Activated naive CD8-positive, alpha-beta T cell treated with anti-CD3 and anti-CD28 coated beads, Interleukin-2, amount 10 ng/mL, durations not matched to agents 7 days and 5 days (primary cell): ENCODE data around the gene TM9SF4. TPM values are rescaled to one million over a fixed set of nuclear protein-coding genes. Genes with fewer than 3 reads are reported as not detected.
"Not testable (repeated sequence)": the region's sequence is repeated elsewhere in the genome, so short reads cannot be mapped to it uniquely, and the experiment has no call there.

Experiments
- ATAC-seq: fragments of 150-1000 bp; cut with Tn5 transposase; one replicate; pipeline ENCODE4 v1.10.0; 2021; ENCODE audit warnings: low read depth, moderate library complexity
- POLR2A ChIA-PET: fragments of 350-600 bp; sonication (Branson Sonifier 250); formaldehyde crosslinking; loops from one replicate; lab custom pipeline; 2021; ENCODE audit warnings: antibody characterized with exemption; lab: Charles Lee
- DNase-seq: peaks from one replicate; pipeline ENCODE4 v3.0.0; 2021
- H3K27ac Mint-ChIP-seq: one replicate; pipeline ENCODE4 v1.8.0; 2022; ENCODE audit warnings: mild to moderate bottlenecking, mixed read lengths
- H3K27me3 Mint-ChIP-seq: one replicate; pipeline ENCODE4 v1.8.0; 2022; ENCODE audit warnings: mild to moderate bottlenecking, moderate library complexity, mixed read lengths
- H3K36me3 Mint-ChIP-seq: one replicate; pipeline ENCODE4 v1.8.0; 2021; ENCODE audit warnings: mild to moderate bottlenecking, mixed read lengths
- H3K4me1 Mint-ChIP-seq: one replicate; pipeline ENCODE4 v1.8.0; 2021; ENCODE audit warnings: mixed read lengths
- H3K4me3 Mint-ChIP-seq: one replicate; pipeline ENCODE4 v1.8.0; 2022; ENCODE audit warnings: mild to moderate bottlenecking, moderate library complexity, mixed read lengths
- H3K9me3 Mint-ChIP-seq: one replicate; pipeline ENCODE4 v1.8.0; 2021; ENCODE audit warnings: mixed read lengths
- total RNA-seq, 2 experiments: library from RNA; stranded (reverse); gene quantifications; one replicate each; pipeline ENCODE4 v1.2.3, GENCODE V29; 2021

TM9SF4 gene
- total RNA-seq, 2 experiments from 2014 or later, result 36.9 to 39.7 TPM

DNA sequence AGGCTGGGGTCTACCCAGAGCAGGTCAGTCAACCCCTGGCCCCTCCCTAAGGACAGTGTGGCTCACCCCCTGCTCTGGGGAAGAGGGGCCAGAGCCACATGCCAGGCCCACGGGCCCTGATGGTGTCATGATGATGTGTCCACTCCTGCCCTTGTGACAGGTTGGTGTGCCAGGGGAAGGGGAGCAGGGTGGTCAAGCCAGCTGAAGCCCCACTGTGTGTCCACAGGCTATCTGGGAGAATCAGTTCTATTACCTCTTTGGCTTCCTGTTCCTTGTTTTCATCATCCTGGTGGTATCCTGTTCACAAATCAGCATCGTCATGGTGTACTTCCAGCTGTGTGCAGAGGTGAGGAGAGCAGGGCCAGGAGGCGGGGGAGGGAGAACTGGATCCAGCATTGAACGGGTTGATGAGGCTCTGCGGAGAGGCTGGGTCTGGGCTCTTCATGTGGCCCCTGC lies 50.3 kb downstream of the TM9SF4 start:
- ATAC-seq, result no peak
- Mint-ChIP-seq H3K9me3 (no peaks in the 10 kb centered on the region), H3K36me3 (peaks cover 26% of the 10 kb centered on the region), H3K4me3 (no peak overlapping the region), H3K4me1 (peaks cover 2% of the 10 kb centered on the region), H3K27ac (no peak overlapping the region), H3K27me3 (no peaks in the 10 kb centered on the region)
- DNase-seq, result no peak
- POLR2A ChIA-PET, result no interaction called here

DNA sequence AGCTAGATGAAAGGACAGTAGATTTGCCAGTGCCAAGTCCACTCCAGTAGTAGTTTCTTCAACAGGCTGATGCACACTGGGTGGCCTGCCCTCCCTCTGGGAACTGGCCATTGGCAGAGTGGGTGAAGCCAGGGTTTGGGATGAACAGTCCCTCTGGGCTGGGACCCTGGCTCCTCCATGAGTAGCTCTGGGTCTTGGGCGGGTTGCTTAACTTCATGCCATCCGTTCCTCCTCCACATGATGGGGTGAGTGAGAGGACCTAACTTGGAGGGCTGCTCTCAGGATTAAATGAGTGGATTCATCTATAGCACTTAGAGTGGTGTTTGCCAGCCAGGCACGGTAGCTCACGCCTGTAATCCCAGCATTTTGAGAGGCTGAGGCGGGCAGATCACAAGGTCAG lies 50.8 kb downstream of the TM9SF4 start:
- H3K9me3 Mint-ChIP-seq, result no peaks in the 10 kb centered on the region
- no peaks in the 10 kb centered on the region for H3K4me1 Mint-ChIP-seq
- no peak overlapping the region for H3K4me3 Mint-ChIP-seq
- no peaks in the 10 kb centered on the region for H3K27me3 Mint-ChIP-seq
- POLR2A ChIA-PET, result no interaction called here
- no peak for DNase-seq
- peaks cover 30% of the 10 kb centered on the region for H3K36me3 Mint-ChIP-seq
- ATAC-seq, result no peak
- H3K27ac Mint-ChIP-seq, result no peak overlapping the region

DNA sequence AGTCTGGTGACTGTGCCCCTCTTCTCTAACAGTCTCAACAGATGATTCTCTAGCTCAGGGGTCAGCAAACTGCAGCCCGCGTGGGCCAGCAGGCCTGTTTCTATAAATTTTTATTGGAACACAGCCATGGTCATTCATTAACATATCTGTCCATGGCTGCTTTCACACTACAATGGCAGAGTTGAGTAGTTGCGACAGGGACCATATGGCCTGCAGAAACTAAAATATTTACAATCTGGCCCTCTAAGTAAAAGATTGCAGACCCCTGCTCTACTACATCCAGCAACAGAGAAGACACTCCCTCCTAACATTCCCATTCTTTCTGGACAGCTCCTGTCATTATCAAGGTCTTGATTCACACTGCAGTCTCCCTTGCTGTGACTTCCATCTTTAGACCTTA lies 52.8 kb downstream of the TM9SF4 start:
- Mint-ChIP-seq H3K27me3 (no peaks in the 10 kb centered on the region), H3K4me1 (no peaks in the 10 kb centered on the region), H3K4me3 (no peak overlapping the region), H3K36me3 (peaks cover 36% of the 10 kb centered on the region), H3K27ac (no peak overlapping the region), H3K9me3 (no peaks in the 10 kb centered on the region)
- ATAC-seq (no peak), DNase-seq (no peak)
- POLR2A ChIA-PET, result no interaction called here

DNA sequence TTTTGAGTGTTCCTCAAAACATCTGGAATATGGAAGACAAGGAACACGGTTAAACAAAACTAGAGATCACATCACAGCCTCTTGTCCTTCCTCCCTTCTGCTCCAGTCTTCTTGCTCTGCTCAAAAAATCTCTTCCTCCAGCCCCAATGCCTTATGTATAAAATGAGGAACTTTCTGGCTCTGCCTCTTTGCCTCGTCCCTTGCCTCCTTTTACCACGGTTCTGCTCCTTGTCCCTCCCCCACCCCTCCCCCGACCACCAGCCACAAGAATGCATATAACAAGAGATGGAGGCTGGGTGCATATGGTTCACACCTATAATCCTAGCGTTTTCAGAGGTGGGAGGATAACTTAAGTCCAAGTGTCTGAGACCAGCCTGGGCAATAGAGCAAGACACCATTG lies 54.4 kb downstream of the TM9SF4 start:
- no peaks in the 10 kb centered on the region for H3K9me3 Mint-ChIP-seq
- POLR2A ChIA-PET, result no interaction called here
- H3K27me3 Mint-ChIP-seq, result no peaks in the 10 kb centered on the region
- H3K4me3 Mint-ChIP-seq, result no peak overlapping the region
- no peaks in the 10 kb centered on the region for H3K4me1 Mint-ChIP-seq
- no peak overlapping the region for H3K27ac Mint-ChIP-seq
- DNase-seq, result no peak
- peaks cover 33% of the 10 kb centered on the region for H3K36me3 Mint-ChIP-seq
- no peak for ATAC-seq

- Mint-ChIP-seq H3K36me3 (peaks cover 30% of the 10 kb centered on the region), H3K9me3 (no peaks in the 10 kb centered on the region), H3K4me1 (no peaks in the 10 kb centered on the region), H3K27me3 (no peaks in the 10 kb centered on the region), H3K27ac (no peak overlapping the region), H3K4me3 (no peak overlapping the region)
- no peak for ATAC-seq
- POLR2A ChIA-PET, result no interaction called here
- no peak for DNase-seq
These were observed 55.6 kb downstream of the TM9SF4 start for GRCh38 chr20:32164984-32165735.

DNA sequence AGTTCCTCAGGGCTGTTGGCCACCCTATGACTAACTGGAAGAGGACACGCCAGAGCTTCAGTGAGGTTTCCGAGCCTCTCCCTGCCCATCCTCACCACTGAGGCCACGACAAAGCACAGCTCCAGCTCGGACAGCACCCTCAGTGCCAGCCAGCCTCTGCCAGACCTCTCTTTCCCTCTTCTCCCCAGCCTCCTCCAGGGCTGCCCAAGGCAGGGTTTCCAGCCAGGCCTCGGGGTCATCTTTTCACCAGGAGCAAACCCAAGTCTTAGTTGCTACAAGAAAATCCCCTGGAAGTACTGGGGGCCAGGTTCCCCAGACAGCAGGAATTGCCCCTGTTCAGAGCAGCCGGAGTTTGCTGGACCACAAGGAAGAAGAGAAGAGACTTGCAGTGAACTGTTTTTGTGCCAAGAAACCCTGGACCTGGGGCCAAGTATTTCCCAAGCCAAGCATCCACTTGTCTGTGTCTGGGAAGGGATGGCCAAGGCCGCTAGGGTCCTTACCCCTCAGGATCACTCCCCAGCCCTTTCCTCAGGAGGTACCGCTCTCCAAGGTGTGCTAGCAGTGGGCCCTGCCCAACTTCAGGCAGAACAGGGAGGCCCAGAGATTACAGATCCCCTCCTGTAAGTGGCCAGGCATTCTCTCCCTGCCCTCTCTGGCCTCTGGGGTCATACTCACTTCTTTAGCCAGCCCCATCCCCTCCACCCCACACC lies 56.5 kb downstream of the TM9SF4 start:
- no peaks in the 10 kb centered on the region for H3K4me1 Mint-ChIP-seq
- H3K27ac Mint-ChIP-seq, result no peak overlapping the region
- POLR2A ChIA-PET, result no interaction called here
- H3K36me3 Mint-ChIP-seq, result peaks cover 27% of the 10 kb centered on the region
- no peaks in the 10 kb centered on the region for H3K9me3 Mint-ChIP-seq
- H3K27me3 Mint-ChIP-seq, result no peaks in the 10 kb centered on the region
- DNase-seq, result no peak
- no peak overlapping the region for H3K4me3 Mint-ChIP-seq
- no peak for ATAC-seq

- POLR2A ChIA-PET, result no interaction called here
- Mint-ChIP-seq H3K27me3 (no peaks in the 10 kb centered on the region), H3K4me1 (no peaks in the 10 kb centered on the region), H3K4me3 (no peak overlapping the region), H3K27ac (no peak overlapping the region), H3K9me3 (no peaks in the 10 kb centered on the region), H3K36me3 (peaks cover 13% of the 10 kb centered on the region)
- DNase-seq, result no peak
- ATAC-seq, result no peak
These were observed 58.0 kb downstream of the TM9SF4 start for GRCh38 chr20:32167552-32167951.

- no peaks in the 10 kb centered on the region for H3K9me3 Mint-ChIP-seq
- H3K27me3 Mint-ChIP-seq, result no peaks in the 10 kb centered on the region
- no peak overlapping the region for H3K4me3 Mint-ChIP-seq
- ATAC-seq (no peak), DNase-seq (no peak)
- H3K36me3 Mint-ChIP-seq, result peaks cover 9% of the 10 kb centered on the region
- no peak overlapping the region for H3K27ac Mint-ChIP-seq
- H3K4me1 Mint-ChIP-seq, result no peaks in the 10 kb centered on the region
- POLR2A ChIA-PET, result no interaction called here
These were observed 58.8 kb downstream of the TM9SF4 start for GRCh38 chr20:32168184-32168910.

DNA sequence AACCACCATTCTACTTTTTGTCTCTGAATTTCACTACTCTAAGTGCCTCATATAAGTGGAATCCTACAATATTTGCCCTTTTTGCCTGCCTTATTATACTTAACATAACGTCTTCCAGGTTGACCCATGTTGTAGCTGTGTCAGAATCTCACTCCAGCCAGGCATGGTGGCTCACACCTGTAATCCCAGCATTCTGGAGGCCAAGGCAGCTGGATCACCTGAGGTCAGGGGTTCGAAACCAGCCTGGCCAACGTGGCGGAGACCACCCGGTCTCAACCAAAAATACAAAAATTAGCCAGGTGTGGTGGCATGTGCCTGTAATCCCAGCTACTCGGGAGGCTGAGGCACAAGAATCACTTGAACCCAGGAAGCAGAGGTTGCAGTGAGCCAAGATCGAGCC lies 68.2 kb downstream of the TM9SF4 start:
- POLR2A ChIA-PET, result interaction anchor here (0.6 kb wide), 1 partner anchor 174 kb away, joined by 3 read pairs; no protein-coding TSS in a partner anchor
- not testable (repeated sequence) for H3K4me1 Mint-ChIP-seq, DNase-seq, H3K36me3 Mint-ChIP-seq, H3K4me3 Mint-ChIP-seq, ATAC-seq, H3K27me3 Mint-ChIP-seq, H3K9me3 Mint-ChIP-seq, H3K27ac Mint-ChIP-seq

GRCh38 chr20:32179515-32179914 lies 70.0 kb downstream of the TM9SF4 start:
- Mint-ChIP-seq H3K27me3 (no peaks in the 10 kb centered on the region), H3K36me3 (peaks cover 3% of the 10 kb centered on the region), H3K4me3 (no peak overlapping the region), H3K4me1 (no peaks in the 10 kb centered on the region), H3K27ac (no peak overlapping the region), H3K9me3 (no peaks in the 10 kb centered on the region)
- ATAC-seq (no peak), DNase-seq (no peak)
- POLR2A ChIA-PET, result no interaction called here

DNA sequence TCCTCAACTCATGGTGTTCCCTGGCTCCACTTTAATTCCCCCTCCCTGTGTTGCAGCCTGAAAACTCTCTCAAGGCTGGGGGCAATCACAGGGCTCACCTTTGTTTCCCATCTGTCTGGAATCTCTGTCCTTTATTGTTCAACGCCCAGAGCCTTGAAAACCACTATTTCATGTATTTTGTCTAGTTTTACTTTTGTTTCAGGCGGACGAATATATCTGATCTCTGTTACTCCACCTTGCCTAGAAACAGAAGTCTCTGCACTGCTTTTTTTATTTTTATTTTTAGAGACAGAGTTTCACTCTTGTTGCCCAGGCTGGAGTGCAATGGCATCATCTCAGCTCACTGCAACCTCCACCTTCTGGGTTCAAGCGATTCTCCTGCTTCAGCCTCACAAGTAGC lies 70.4 kb downstream of the TM9SF4 start:
- Mint-ChIP-seq H3K9me3 (no peaks in the 10 kb centered on the region), H3K27me3 (no peaks in the 10 kb centered on the region), H3K27ac (no peak overlapping the region), H3K4me3 (no peak overlapping the region), H3K4me1 (no peaks in the 10 kb centered on the region), H3K36me3 (peaks cover 3% of the 10 kb centered on the region)
- ATAC-seq (no peak), DNase-seq (no peak)
- POLR2A ChIA-PET, result no interaction called here

DNA sequence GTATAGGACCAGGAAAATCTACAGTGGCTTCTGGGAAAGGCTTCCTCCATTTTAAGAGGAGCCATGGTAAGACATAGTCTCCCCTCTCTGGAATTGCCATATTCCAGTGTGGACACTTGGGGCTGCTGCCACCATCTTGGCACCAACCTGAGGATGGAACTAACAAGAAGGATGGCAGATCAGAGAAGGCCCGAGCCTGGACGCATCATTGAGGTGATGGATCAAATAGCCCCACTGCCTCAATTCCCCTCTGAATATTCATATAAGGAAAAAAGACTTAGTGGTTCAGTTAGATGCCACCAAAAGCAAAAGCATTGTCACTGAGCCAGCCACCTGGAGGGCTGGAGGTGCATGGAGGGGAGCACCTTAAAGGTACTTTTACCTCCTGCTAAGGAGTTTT lies 72.1 kb downstream of the TM9SF4 start:
- H3K4me3 Mint-ChIP-seq, result no peak overlapping the region
- POLR2A ChIA-PET, result no interaction called here
- no peak for ATAC-seq
- no peaks in the 10 kb centered on the region for H3K4me1 Mint-ChIP-seq
- no peaks in the 10 kb centered on the region for H3K9me3 Mint-ChIP-seq
- H3K27ac Mint-ChIP-seq, result no peak overlapping the region
- DNase-seq, result no peak
- H3K36me3 Mint-ChIP-seq, result peaks cover 3% of the 10 kb centered on the region
- H3K27me3 Mint-ChIP-seq, result no peaks in the 10 kb centered on the region

DNA sequence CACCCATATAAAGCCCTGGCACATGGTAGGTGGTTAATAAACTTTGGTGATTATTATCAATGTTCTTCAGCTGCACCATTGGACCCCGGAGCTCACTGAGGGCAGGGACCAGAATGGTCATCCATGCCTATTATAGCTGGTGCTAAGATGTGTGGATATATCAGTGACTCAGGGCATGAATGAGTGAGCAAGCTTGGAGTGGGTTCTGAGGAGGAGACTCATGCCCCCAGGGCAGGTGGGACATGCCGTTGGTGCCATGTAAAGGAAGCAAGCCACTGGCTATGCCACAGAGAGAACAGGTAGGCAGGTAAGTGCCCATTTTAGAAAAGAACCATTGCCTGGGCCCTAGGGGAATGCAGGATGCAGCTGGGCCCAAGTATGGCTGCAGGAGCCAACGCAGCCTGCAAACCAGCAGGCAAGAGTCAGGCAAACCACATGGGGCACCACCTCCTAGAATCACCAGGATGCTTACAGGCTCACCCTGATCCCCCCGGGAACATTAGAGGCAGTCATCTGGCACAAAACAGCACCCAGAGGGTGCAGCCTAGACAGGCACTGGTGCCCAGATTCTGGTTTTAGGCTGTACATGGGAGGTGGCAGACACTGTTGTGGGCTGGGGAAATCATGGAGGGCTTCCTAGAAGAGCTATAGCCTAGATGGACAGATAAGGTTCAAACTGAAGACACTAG lies 74.6 kb downstream of the TM9SF4 start:
- DNase-seq, result no peak
- Mint-ChIP-seq H3K27ac (no peak overlapping the region), H3K36me3 (no peaks in the 10 kb centered on the region), H3K4me1 (peaks cover 4% of the 10 kb centered on the region), H3K9me3 (no peaks in the 10 kb centered on the region), H3K27me3 (no peaks in the 10 kb centered on the region), H3K4me3 (no peak overlapping the region)
- no peak for ATAC-seq
- POLR2A ChIA-PET, result interaction anchor here (0.7 kb wide), 1 partner anchor 409 kb away, joined by 5 read pairs; no protein-coding TSS in a partner anchor
